ENCODE data around the gene MFF.
"Not testable (repeated sequence)": the region's sequence is repeated elsewhere in the genome, so short reads cannot be mapped to it uniquely, and the experiment has no call there.

MFF gene

DNA sequence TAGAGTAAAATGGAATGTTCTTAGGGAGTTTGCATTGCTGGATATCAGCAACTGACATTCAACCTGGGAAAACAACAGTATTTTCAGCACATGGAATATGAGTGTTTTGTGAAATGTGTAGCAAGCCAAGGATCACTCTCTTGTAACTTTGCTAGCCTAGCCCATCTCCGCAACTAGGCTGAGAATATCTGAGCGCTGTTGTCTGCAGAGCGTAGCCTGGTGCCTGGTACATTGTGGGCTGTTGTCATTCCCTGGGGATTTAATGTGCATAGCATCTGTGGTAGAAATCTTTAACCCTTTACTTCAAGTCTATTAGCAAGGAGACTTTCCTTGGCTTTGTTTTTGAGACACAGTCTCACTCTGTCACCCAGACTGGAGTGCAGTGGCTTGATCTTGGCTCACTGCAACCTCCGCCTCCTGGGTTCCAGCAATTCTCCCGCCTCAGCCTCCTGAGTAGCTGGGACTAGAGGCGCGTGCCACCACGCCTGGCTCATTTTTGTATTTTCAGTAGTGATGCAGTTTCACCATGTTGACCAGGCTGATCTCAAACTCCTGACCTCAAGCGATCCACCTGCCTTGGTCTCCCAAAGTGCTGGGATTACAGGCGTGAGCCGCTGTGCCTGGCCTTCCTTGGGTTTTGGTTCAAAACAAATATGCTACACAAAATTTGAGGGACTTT, 39.7 kb downstream of the MFF start:
- not testable (repeated sequence) for H3K27ac ChIP-seq (ENCODE audit: low read depth, low read length); H3K9me3 ChIP-seq (ENCODE audit: control insufficient read depth, insufficient read depth, low read depth, low read length); H3K36me3 ChIP-seq (ENCODE audit: control insufficient read depth, insufficient read depth, low read length); H3K4me3 ChIP-seq (ENCODE audit: low read depth, low read length); H3K27me3 ChIP-seq (ENCODE audit: control insufficient read depth, insufficient read depth, low read length); H3K9ac ChIP-seq (ENCODE audit: low read length); H3K4me1 ChIP-seq (ENCODE audit: control insufficient read depth, insufficient read depth, low read length)

DNA sequence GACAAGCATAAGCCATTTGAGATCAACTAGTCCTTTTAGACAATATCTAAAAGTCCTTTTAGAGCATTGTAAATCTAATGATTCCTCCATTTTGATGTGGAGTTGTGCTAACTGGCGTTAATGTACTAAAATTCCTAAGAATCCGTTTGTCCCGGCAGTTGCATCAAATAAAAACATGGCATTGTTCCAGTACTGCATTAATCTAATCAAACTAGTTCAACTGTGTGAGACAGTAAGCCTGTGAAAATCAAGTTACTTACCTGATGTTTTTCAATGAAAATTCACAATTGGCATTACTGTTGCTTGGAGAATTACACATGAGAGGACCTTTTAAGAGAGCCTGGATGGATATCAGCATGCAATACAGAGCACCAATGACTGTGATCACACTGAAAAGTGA, 40.8 kb downstream of the MFF start:
- peaks cover 2% of the 10 kb centered on the region; the same call in 1 of the 2 replicates for H3K36me3 ChIP-seq (ENCODE audit: control insufficient read depth, insufficient read depth, low read length)
- H3K27me3 ChIP-seq (ENCODE audit: control insufficient read depth, insufficient read depth, low read length): no peaks in the 10 kb centered on the region
- no peaks in the 10 kb centered on the region for H3K9me3 ChIP-seq (ENCODE audit: control insufficient read depth, insufficient read depth, low read depth, low read length)
- no peak overlapping the region for H3K9ac ChIP-seq (ENCODE audit: low read length)
- H3K4me3 ChIP-seq (ENCODE audit: low read depth, low read length): no peak overlapping the region
- no peaks in the 10 kb centered on the region for H3K4me1 ChIP-seq (ENCODE audit: control insufficient read depth, insufficient read depth, low read length)
- no peak overlapping the region for H3K27ac ChIP-seq (ENCODE audit: low read depth, low read length)

DNA sequence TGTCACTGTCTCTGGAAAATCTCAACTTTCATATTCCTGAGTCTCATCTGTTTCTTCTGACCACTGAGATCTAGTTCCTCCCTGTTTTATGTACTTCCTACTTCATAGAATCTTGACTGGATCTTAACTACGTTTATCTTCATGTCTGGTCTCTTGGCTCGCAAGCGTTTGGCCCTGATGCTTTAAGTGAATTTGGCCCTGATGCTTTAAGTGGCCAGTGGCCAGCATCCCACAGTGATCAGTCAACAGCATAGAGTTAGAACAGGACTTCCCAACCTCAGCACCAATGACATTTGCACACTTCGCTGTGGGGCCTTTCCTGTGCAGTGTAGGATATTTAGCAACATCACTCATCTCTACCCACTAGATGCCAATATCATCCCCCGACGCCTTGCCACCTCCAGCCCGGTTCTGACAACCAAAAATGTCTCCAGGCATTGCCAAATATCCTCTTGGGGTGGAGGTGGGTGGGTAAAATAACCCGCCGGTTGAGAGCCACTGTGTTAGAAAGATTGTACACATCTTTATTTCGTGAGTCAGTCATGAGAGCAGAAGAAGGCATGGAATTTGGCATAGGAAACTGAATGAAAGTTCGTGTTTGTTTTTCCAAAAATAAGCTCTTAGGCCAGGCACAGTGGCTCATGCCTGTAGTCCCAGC, 41.8 kb downstream of the MFF start:
- Histone ChIP-seq H3K27ac (ENCODE audit: low read depth, low read length) (no peak overlapping the region), H3K9me3 (ENCODE audit: control insufficient read depth, insufficient read depth, low read depth, low read length) (no peaks in the 10 kb centered on the region)

DNA sequence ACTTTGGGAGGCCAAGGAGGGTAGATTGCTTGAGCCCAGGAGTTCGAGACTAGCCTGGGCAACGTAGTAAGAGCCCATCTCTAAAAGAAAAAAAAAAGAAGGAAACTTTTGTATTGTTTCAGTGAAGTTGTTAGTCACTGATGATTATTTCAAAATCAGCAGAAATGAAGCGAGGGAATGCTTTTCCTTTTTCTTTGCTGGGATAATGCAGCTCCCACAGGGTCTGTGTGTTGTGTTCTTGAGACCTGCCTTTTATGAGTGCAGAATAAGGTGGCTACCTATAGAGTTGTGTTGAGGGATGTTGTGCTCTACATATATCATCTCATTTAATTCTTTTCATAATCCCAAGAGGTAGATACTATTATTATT, 42.4 kb downstream of the MFF start:
- H3K36me3 ChIP-seq (ENCODE audit: control insufficient read depth, insufficient read depth, low read length): no peaks in the 10 kb centered on the region
- H3K4me1 ChIP-seq (ENCODE audit: control insufficient read depth, insufficient read depth, low read length): no peaks in the 10 kb centered on the region
- no peak overlapping the region for H3K4me3 ChIP-seq (ENCODE audit: low read depth, low read length)
- H3K27me3 ChIP-seq (ENCODE audit: control insufficient read depth, insufficient read depth, low read length): no peaks in the 10 kb centered on the region
- no peak overlapping the region for H3K9ac ChIP-seq (ENCODE audit: low read length)
- H3K9me3 ChIP-seq (ENCODE audit: control insufficient read depth, insufficient read depth, low read depth, low read length): no peaks in the 10 kb centered on the region
- no peak overlapping the region for H3K27ac ChIP-seq (ENCODE audit: low read depth, low read length)

More for the DNA sequence above, 41.8 kb downstream of the MFF start:
- no peak overlapping the region for H3K4me3 ChIP-seq (ENCODE audit: low read depth, low read length)
- H3K9ac ChIP-seq (ENCODE audit: low read length): no peak overlapping the region
- no peaks in the 10 kb centered on the region for H3K36me3 ChIP-seq (ENCODE audit: control insufficient read depth, insufficient read depth, low read length)
- no peaks in the 10 kb centered on the region for H3K27me3 ChIP-seq (ENCODE audit: control insufficient read depth, insufficient read depth, low read length)
- no peaks in the 10 kb centered on the region for H3K4me1 ChIP-seq (ENCODE audit: control insufficient read depth, insufficient read depth, low read length)

DNA sequence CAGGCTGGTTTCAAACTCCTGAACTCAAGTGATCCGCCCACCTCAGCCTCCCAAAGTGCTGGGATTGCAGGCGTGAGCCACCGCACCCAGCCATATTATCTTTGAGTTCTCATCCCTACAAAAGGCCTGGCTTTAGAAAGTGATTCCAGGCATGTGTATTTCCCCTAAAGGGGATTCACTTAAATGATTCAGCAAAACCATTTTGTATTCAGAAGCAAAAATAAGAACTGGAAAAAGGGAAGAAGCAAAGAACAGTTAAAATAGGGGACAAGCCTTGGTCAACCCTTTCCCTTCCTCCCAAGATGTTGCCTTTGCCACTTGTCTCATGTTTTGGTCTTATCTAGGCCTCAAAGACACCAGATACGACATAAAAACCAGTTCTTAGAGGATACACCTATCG, 43.5 kb downstream of the MFF start:
- Histone ChIP-seq H3K27me3 (ENCODE audit: control insufficient read depth, insufficient read depth, low read length) (no peaks in the 10 kb centered on the region), H3K9ac (ENCODE audit: low read length) (no peak overlapping the region), H3K4me3 (ENCODE audit: low read depth, low read length) (no peak overlapping the region), H3K9me3 (ENCODE audit: control insufficient read depth, insufficient read depth, low read depth, low read length) (no peaks in the 10 kb centered on the region), H3K27ac (ENCODE audit: low read depth, low read length) (no peak overlapping the region), H3K36me3 (ENCODE audit: control insufficient read depth, insufficient read depth, low read length) (no peaks in the 10 kb centered on the region), H3K4me1 (ENCODE audit: control insufficient read depth, insufficient read depth, low read length) (no peaks in the 10 kb centered on the region)

DNA sequence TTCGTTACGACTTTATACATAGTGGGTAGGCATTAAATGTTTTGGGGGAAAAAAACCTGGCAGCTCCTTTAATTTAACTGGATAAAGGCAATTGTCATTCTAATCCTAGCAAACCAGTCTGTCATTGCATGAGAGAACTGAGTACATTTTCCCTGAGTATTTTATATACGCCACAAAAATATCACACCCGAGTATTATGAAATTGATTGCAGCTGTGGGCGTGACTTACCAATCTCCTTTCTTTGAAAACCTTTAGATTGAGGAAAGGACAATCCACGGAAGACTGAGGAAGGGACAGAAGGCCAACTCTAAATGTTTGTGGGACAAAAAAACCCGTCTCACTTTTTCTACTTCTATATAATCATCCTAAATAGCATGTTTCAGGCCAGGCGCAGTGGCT, 45.0 kb downstream of the MFF start:
- no peaks in the 10 kb centered on the region for H3K27me3 ChIP-seq (ENCODE audit: control insufficient read depth, insufficient read depth, low read length)
- H3K9me3 ChIP-seq (ENCODE audit: control insufficient read depth, insufficient read depth, low read depth, low read length): no peaks in the 10 kb centered on the region
- H3K4me1 ChIP-seq (ENCODE audit: control insufficient read depth, insufficient read depth, low read length): no peaks in the 10 kb centered on the region
- H3K4me3 ChIP-seq (ENCODE audit: low read depth, low read length): no peak overlapping the region
- H3K27ac ChIP-seq (ENCODE audit: low read depth, low read length): no peak overlapping the region
- H3K36me3 ChIP-seq (ENCODE audit: control insufficient read depth, insufficient read depth, low read length): no peaks in the 10 kb centered on the region
- no peak overlapping the region for H3K9ac ChIP-seq (ENCODE audit: low read length)

DNA sequence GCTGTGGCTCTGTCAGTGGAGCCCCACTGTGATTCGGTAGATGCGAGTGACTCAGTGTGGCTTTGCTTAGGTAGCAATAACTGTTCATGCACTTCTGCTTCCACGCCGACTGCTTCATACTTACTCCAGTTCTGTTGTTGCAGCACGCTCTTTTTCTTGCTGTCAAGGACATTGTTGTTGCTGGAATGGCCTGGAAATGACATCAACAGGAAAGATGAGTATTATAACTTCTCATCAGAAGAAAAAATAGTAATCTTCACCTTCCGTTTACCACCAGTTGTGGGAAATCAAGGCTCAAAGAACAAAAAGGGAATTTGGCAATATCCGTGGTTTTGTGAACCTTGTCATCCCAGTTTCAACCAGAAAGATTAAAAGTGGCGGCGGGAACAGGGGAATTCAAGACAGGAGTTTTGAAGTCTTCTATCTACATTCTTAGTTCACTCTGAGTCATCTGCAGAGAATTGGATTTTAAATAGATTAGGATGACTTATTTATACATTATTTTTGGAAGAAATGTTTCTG, 45.8 kb downstream of the MFF start:
- no peak overlapping the region for H3K27ac ChIP-seq (ENCODE audit: low read depth, low read length)
- no peak overlapping the region for H3K4me3 ChIP-seq (ENCODE audit: low read depth, low read length)
- H3K4me1 ChIP-seq (ENCODE audit: control insufficient read depth, insufficient read depth, low read length): no peaks in the 10 kb centered on the region
- no peaks in the 10 kb centered on the region for H3K36me3 ChIP-seq (ENCODE audit: control insufficient read depth, insufficient read depth, low read length)
- H3K9me3 ChIP-seq (ENCODE audit: control insufficient read depth, insufficient read depth, low read depth, low read length): no peaks in the 10 kb centered on the region
- H3K9ac ChIP-seq (ENCODE audit: low read length): no peak overlapping the region
- no peaks in the 10 kb centered on the region for H3K27me3 ChIP-seq (ENCODE audit: control insufficient read depth, insufficient read depth, low read length)

DNA sequence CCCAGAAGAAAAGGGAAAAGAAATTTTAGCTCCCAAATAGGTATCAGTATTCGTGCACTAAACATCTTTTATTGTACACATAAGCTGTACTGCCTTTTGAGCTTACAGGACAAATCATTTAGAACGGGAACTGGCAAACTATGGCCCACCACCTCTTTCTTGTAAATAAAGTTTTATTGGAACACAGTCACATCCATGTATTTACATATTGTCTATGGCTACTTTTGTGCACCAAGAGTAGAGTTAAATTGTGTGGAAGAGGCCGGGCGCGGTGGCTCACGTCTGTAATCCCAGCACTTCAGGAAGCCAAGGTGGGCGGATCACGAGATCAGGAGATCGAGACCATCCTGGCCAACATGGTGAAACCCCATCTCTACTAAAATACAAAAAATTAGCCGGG, 48.3 kb downstream of the MFF start:
- Histone ChIP-seq H3K27ac (ENCODE audit: low read depth, low read length) (no peak overlapping the region), H3K9ac (ENCODE audit: low read length) (no peak overlapping the region), H3K4me1 (ENCODE audit: control insufficient read depth, insufficient read depth, low read length) (peaks cover 7% of the 10 kb centered on the region)

DNA sequence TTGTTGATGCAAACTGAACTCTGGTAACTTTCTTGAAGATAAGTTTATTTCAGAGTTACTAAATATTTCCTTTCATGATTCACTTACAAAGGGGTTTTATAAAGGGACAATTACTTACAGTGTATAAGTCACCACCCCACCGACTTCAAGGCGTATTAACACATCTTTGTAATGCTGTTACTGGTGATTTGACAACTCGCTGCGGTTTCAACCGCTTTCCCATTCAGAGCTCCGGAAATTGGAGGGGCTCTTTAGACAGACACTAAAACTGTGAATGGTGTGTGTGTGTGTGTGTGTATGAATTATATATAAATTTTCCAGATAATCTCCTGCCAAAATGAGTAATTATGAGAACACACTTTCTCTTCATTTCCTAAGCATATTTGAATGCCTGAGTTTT, 49.1 kb downstream of the MFF start:
- Histone ChIP-seq H3K9ac (ENCODE audit: low read length) (no peak overlapping the region), H3K36me3 (ENCODE audit: control insufficient read depth, insufficient read depth, low read length) (no peaks in the 10 kb centered on the region), H3K27ac (ENCODE audit: low read depth, low read length) (no peak overlapping the region), H3K4me3 (ENCODE audit: low read depth, low read length) (no peak overlapping the region), H3K27me3 (ENCODE audit: control insufficient read depth, insufficient read depth, low read length) (no peaks in the 10 kb centered on the region), H3K4me1 (ENCODE audit: control insufficient read depth, insufficient read depth, low read length) (peaks cover 7% of the 10 kb centered on the region), H3K9me3 (ENCODE audit: control insufficient read depth, insufficient read depth, low read depth, low read length) (no peaks in the 10 kb centered on the region)

More for the DNA sequence above, 48.3 kb downstream of the MFF start:
- Histone ChIP-seq H3K4me3 (ENCODE audit: low read depth, low read length) (no peak overlapping the region), H3K36me3 (ENCODE audit: control insufficient read depth, insufficient read depth, low read length) (no peaks in the 10 kb centered on the region), H3K27me3 (ENCODE audit: control insufficient read depth, insufficient read depth, low read length) (no peaks in the 10 kb centered on the region), H3K9me3 (ENCODE audit: control insufficient read depth, insufficient read depth, low read depth, low read length) (no peaks in the 10 kb centered on the region)

DNA sequence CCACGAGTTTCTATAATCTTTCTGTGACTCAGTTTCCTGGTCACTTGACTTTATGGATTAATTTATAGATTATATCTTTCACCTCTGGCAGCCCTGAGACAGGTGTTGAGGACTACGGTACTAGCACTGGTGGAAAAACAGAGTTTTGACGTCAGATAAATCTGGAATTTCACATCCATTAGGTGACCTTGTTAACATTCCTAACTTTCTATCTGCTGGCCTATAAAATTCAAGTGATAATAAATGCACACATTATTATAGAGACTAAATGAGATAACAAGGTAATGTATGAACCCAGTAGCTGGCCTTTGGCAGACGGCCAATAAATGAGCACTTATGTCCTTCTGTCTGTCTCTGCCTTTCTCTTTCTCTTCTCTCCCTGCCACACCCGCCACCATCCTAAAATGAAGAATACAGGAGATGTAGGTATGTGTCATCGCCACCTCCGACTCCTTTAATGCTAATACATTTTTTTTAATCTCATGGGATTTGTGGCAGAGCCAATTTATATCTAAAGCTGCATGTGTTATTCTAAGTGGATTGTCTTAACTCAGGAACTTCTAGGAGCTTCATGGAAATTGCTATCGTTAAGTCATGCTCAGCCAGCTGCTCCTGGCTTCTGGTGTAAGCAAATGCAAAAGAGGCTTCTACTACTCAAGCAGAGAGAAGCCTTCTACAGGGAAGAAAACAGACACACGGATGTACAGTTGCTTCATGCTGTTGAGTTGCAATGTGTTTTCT, 51.8 kb downstream of the MFF start:
- Histone ChIP-seq H3K9ac (ENCODE audit: low read length) (no peak overlapping the region), H3K27ac (ENCODE audit: low read depth, low read length) (no peak overlapping the region), H3K4me1 (ENCODE audit: control insufficient read depth, insufficient read depth, low read length) (peaks cover 7% of the 10 kb centered on the region), H3K4me3 (ENCODE audit: low read depth, low read length) (no peak overlapping the region), H3K36me3 (ENCODE audit: control insufficient read depth, insufficient read depth, low read length) (no peaks in the 10 kb centered on the region), H3K27me3 (ENCODE audit: control insufficient read depth, insufficient read depth, low read length) (no peaks in the 10 kb centered on the region), H3K9me3 (ENCODE audit: control insufficient read depth, insufficient read depth, low read depth, low read length) (no peaks in the 10 kb centered on the region)

All from HUES6 (cell line).